Erythroblast (primary cell): ENCODE results near the gene RHOJ.

Experiments used
- GATA1 ChIP-seq: IDR thresholded peaks from 2 replicates; pipeline ENCODE4 v1.6.1; 2011; ENCODE audit warnings: low read depth, mild to moderate bottlenecking, control low read depth, low read length, moderate library complexity
- POLR2A ChIP-seq: IDR thresholded peaks from 2 replicates; pipeline ENCODE4 v1.6.1; 2011; ENCODE audit warnings: mild to moderate bottlenecking, low read length

DNA sequence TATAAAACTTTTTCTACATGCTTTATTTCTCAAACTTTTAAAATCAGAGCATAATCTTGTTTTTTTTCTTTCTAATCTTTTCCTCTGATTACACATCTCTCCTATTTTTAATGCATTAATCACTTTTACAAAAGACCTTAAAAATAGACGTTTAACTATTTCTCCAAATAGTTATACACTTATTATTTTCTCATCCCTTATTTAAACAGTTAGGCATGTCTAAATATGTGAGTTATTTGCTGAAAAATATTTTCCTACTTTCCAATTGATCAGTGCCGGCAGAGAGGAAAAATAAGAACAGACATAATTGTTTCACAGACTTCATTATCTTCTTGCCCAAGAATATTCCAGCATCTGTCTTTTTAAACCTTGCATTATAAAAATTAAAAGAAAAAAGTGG is 28.7 kb upstream of the RHOJ start:
- no peak for TF ChIP-seq POLR2A
- no peak for TF ChIP-seq GATA1
